ENCODE measurements around the gene CCDC183. TPM values are rescaled to one million over a fixed set of nuclear protein-coding genes. Genes with fewer than 3 reads are reported as not detected.

Gene CCDC183
- total and polyA plus RNA-seq, 4 donors, result 0.20 to 1.8 (median 1.0) TPM

- no peaks in the 10 kb centered on the region for H3K27me3 ChIP-seq (ENCODE audit: control insufficient read depth in 4 of 4, insufficient read depth in 4 of 4, low read length in 3 of 4)
- WGBS, result 96% methylated on average over 18 of the region's 18 CpGs
- TF ChIP-seq HNF4G (IDR thresholded peaks at IDR 0.05) (no peak), GABPA (IDR thresholded peaks at IDR 0.05 in 1 of 2, conservative IDR thresholded peaks at IDR 0.05 in 1 of 2) (no peak), SP1 (IDR thresholded peaks at IDR 0.05) (no peak), NR2F2 (IDR thresholded peaks at IDR 0.05) (no peak), JUND (IDR thresholded peaks at IDR 0.05) (no peak), FOXA1 (IDR thresholded peaks at IDR 0.05) (no peak), RXRA (IDR thresholded peaks at IDR 0.05) (no peak), RAD21 (IDR thresholded peaks at IDR 0.05) (no peak), HNF4A (conservative IDR thresholded peaks at IDR 0.05) (no peak), YY1 (IDR thresholded peaks at IDR 0.05) (no peak), TAF1 (conservative IDR thresholded peaks at IDR 0.05) (no peak), FOXA2 (IDR thresholded peaks at IDR 0.05) (no peak), EGR1 (IDR thresholded peaks at IDR 0.05; ENCODE audit: low read depth in 2 of 2) (no peak), ZBTB33 (IDR thresholded peaks at IDR 0.05) (no peak)
- TF ChIP-seq, protein P1, sequence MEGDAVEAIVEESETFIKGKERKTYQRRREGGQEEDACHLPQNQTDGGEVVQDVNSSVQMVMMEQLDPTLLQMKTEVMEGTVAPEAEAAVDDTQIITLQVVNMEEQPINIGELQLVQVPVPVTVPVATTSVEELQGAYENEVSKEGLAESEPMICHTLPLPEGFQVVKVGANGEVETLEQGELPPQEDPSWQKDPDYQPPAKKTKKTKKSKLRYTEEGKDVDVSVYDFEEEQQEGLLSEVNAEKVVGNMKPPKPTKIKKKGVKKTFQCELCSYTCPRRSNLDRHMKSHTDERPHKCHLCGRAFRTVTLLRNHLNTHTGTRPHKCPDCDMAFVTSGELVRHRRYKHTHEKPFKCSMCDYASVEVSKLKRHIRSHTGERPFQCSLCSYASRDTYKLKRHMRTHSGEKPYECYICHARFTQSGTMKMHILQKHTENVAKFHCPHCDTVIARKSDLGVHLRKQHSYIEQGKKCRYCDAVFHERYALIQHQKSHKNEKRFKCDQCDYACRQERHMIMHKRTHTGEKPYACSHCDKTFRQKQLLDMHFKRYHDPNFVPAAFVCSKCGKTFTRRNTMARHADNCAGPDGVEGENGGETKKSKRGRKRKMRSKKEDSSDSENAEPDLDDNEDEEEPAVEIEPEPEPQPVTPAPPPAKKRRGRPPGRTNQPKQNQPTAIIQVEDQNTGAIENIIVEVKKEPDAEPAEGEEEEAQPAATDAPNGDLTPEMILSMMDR (IDR thresholded peaks at IDR 0.05; ENCODE audit: low read depth, low read length, missing input control), result no peak
- TF ChIP-seq, protein P2, sequence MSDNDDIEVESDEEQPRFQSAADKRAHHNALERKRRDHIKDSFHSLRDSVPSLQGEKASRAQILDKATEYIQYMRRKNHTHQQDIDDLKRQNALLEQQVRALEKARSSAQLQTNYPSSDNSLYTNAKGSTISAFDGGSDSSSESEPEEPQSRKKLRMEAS (IDR thresholded peaks at IDR 0.05), result no peak
- TF ChIP-seq, protein P3, sequence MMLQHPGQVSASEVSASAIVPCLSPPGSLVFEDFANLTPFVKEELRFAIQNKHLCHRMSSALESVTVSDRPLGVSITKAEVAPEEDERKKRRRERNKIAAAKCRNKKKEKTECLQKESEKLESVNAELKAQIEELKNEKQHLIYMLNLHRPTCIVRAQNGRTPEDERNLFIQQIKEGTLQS (IDR thresholded peaks at IDR 0.05), result no peak
- H3K9me3 ChIP-seq (ENCODE audit: control insufficient read depth in 4 of 4, low read length in 3 of 4), result peaks cover 0 to 7% (median 0%) of the 10 kb centered on the region in 4 donors
- H3K27ac ChIP-seq (ENCODE audit: low read depth in 1 of 2, low read length in 2 of 2), result no peak overlapping the region
- peaks cover 0 to 3% (median 0%) of the 10 kb centered on the region in 4 donors for H3K4me1 ChIP-seq (ENCODE audit: control insufficient read depth in 4 of 4, insufficient read depth in 4 of 4, low read length in 3 of 4)
- DNase-seq (ENCODE audit: low spot score), result no peak
- H3K36me3 ChIP-seq (ENCODE audit: control insufficient read depth in 4 of 4, insufficient read depth in 3 of 4, low read depth in 1 of 4, low read length in 3 of 4), result no peaks in the 10 kb centered on the region
- no peak overlapping the region for H3K9ac ChIP-seq (ENCODE audit: low read depth in 1 of 2, low read length in 2 of 2)
- H3K4me3 ChIP-seq (ENCODE audit: low read depth in 1 of 3, low read length in 3 of 3), result no peak overlapping the region
These were observed 49.5 kb upstream of the CCDC183 start for GRCh38 chr9:136746621-136747020.

DNA sequence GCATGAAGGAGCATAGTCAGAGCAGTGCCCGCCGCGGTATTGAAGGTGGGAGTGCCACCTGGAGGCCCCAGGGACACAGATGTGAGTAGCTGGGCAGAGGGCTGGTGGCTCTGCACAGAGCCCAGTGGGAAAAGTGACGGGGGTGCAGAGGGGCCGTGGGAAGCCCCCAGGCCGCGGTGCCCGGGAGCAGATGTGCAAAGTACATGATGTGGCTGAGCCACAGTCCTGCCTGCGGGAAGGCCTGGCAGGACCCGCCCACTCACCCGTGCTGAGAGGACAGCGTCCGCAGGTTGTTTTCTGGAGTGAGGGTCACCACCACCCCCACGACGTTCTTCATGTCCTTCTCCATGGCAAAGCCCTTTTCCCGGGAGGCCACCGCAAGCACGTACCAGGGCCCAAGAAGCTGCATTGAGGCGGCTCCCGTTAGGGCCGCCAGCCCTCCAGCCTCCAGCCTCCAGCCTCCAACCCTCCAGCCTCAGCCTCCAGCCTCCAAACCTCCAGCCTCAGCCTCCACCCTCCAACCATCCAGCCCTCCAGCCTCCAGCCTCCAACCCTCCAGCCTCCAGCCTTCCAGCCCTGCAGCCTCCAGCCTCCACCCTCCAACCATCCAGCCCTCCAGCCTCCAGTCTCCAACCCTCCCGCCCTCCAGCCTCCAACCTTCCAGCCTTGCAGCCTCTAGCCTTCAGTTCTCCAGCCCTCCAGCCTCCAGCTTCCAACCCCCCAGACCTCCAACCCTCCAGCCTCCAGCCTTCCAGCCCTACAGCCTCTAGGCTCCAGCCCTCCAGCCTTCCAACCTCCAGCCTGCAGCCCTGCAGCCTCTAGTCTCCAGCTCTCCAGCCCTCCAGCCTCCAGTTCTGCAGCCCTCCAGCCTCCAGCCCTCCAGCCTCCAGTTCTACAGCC lies 48.7 kb upstream of the CCDC183 start:
- Histone ChIP-seq H3K4me3 (ENCODE audit: low read depth in 1 of 3, low read length in 3 of 3) (no peak overlapping the region), H3K9me3 (ENCODE audit: control insufficient read depth in 4 of 4, low read length in 3 of 4) (peaks cover 0 to 10% (median 1%) of the 10 kb centered on the region in 4 donors), H3K36me3 (ENCODE audit: control insufficient read depth in 4 of 4, insufficient read depth in 3 of 4, low read depth in 1 of 4, low read length in 3 of 4) (no peaks in the 10 kb centered on the region), H3K9ac (ENCODE audit: low read depth in 1 of 2, low read length in 2 of 2) (no peak overlapping the region), H3K27me3 (ENCODE audit: control insufficient read depth in 4 of 4, insufficient read depth in 4 of 4, low read length in 3 of 4) (no peaks in the 10 kb centered on the region), H3K27ac (ENCODE audit: low read depth in 1 of 2, low read length in 2 of 2) (no peak overlapping the region), H3K4me1 (ENCODE audit: control insufficient read depth in 4 of 4, insufficient read depth in 4 of 4, low read length in 3 of 4) (no peaks in the 10 kb centered on the region)
- no peak for DNase-seq (ENCODE audit: low spot score)
- 85% methylated on average over 22 of the region's 22 CpGs for WGBS
- TF ChIP-seq ZBTB33 (IDR thresholded peaks at IDR 0.05) (no peak), GABPA (IDR thresholded peaks at IDR 0.05 in 1 of 2, conservative IDR thresholded peaks at IDR 0.05 in 1 of 2) (no peak), EGR1 (IDR thresholded peaks at IDR 0.05; ENCODE audit: low read depth in 2 of 2) (no peak), NR2F2 (IDR thresholded peaks at IDR 0.05) (no peak), REST (IDR thresholded peaks at IDR 0.05) (no peak)
- TF ChIP-seq, protein P1 (IDR thresholded peaks at IDR 0.05; ENCODE audit: low read depth, low read length, missing input control), result no peak
- TF ChIP-seq, protein P2 (IDR thresholded peaks at IDR 0.05), result no peak
